Esophagus mucosa (tissue), 1 donor: ENCODE data around the gene MAEA. TPM values are rescaled to one million over a fixed set of nuclear protein-coding genes. Genes with fewer than 3 reads are reported as not detected.

Experiments used
- ATAC-seq: fragments of 200-7000 bp; cut with Tn5 transposase; one replicate; pipeline ENCODE4 v1.9.1; 2020
- total RNA-seq: library from RNA; stranded (reverse); gene quantifications from one replicate; pipeline ENCODE4 v1.2.4, GENCODE V29; 2023
- donor health status: DM: yes; HTN: yes; CAD: no.

Gene MAEA
- total RNA-seq, 1 donor from 2014 or later: 59.4 TPM

DNA sequence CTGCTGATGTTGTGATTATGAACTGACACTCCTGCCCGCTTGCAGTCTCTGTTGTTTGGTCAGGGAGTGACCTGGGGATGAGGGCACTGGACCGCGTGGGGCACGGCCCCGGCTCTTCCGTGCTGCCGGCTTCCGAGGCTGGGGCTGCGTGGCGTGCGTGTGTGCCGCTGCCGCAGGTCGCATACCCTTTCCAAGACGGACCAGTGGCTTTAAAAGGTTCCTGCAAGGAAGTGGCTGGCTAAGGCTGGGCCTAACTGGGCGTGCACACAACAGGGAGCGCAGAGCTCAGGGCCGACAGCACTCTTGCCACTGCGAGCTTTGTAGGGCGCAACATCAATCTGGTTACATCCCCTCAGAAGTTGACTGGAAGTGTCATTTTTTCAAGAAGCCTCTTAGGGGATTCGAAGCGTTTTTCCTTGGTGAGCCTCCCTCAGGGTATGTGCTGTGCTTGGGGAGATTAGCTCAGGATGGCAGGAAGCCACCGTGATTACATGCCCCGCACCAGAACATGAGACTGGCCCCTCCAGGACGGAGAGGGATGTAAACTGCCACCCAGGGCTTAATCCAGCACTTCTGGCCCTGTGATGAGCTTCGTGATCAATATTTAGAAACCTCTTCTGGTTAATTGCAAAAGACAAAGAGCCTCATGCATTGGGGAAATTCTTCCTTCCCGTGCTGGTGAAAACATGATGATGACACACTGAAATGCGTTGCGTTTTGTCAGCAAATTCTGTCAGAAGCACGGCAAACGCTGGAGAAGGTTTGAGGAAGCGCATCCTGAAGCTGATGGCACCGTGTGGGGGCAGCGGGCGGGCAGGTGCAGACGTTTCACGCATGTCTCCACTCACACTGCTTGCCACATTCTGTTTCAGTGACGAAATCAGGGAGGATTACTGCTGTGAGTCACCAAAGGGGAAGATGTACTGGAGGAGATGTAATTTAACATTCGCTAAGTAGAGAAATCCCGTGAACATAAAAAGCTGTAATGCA, 11.1 kb downstream of the MAEA start:
- ATAC-seq: peak; percentile 92

GRCh38 chr4:1302159-1302558, 12.5 kb downstream of the MAEA start:
- ATAC-seq: no peak

GRCh38 chr4:1305261-1305711, 15.6 kb downstream of the MAEA start:
- no peak for ATAC-seq

DNA sequence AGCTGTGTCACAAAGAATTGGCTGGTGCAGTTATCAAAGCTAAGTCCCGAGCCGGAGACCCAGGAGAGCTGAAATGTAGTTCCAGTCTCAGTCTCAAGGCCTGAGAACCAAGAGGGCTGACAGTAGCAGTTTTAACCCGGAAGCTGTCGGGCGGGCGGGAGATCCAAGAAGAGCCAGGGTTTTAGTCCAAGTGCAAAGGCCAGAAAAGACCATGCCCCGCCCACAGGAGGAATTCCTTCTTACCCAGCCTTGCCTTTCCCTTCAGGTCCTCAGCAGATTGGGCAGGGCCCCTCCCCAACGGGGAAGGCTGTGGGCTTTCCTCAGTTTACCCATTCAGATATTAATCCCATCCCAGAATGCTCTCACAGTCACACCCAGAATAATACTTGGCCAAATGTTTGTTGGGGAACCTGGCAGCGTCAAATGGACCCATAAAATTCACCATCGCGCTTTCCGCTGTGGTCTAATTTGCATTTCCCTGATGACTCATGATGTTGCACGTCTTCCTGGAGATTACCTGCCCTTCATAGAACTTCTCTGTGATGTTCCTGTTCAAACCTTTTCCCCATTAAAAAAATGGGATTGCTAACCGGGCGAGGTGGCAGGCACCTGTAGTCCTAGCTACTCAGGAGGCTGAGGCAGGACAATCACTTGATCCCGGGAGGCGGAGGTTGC, 16.2 kb downstream of the MAEA start:
- peak; percentile 51 for ATAC-seq

DNA sequence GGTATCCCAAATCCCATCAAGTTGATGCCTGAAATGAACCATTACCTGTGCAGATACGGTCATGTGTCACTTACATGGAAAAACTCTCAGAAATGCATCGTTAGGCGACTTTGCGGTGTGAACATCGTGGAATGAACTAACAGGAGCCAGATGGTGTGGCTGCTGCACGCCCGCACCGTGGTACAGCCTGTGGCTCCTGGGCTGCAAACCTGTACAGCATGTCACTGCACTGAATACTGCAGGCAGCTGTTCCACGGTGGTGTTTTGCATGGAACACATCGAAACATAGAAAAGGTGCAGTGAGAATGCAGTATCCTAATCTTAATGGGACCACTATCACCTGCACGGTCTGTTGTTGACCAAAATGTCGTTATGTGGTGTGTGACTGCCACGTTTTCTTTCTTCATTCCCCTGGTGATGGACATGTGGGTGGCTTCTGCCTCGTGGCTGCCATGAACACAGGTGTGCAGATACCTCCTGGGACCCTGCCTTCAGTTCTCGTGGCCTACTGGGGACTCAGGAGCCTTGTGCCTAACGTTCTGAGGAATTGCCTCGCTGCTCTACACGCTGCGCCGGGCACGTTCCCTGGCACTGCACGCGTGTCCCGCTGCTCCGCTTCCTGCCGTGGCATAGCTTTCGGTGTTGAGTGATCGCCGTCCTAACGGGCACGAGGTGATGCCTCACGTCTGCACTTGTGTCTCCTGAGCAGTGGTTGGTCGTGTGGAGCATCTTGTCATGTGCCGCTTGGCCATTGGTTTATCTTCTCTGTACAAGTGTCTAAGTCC, 18.5 kb downstream of the MAEA start:
- no peak for ATAC-seq

DNA sequence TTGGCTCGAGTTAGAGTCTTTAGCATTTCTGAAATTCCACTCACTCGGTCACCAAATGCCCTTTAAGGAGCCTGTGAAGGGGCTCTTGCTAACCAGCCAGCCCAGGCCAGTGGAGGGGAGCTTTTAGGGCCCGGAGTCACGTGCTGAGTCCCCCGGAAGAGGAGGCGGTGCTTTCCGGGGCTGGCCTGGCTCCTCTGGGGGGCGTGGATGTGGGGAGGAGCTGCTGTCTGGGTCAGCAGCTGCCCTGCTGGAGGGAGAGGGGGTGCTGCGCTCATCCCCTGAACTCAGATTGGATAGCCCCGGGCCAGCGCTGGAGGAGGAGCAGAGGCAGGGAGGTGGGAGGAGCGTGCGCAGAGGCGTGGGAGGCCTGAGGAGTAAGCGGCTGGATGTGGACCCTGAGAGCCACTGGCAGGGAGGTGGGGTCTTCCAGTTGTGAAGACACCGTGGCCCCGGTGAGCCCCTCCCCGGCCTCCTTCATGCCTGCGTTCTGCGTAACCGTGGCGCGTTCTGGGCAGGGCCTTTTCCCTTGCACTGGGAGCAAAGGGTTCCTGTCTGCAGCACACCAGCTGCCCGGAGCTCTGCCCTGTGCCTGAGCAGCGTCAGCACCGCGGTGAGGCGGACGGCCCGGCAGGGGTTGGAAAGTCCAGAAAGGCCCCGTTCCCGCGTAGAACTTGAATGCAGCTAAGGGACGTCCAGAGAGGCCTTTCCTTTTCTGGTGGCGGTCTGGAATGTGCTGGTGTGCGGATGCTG, 19.7 kb downstream of the MAEA start:
- peak; percentile 56 for ATAC-seq

DNA sequence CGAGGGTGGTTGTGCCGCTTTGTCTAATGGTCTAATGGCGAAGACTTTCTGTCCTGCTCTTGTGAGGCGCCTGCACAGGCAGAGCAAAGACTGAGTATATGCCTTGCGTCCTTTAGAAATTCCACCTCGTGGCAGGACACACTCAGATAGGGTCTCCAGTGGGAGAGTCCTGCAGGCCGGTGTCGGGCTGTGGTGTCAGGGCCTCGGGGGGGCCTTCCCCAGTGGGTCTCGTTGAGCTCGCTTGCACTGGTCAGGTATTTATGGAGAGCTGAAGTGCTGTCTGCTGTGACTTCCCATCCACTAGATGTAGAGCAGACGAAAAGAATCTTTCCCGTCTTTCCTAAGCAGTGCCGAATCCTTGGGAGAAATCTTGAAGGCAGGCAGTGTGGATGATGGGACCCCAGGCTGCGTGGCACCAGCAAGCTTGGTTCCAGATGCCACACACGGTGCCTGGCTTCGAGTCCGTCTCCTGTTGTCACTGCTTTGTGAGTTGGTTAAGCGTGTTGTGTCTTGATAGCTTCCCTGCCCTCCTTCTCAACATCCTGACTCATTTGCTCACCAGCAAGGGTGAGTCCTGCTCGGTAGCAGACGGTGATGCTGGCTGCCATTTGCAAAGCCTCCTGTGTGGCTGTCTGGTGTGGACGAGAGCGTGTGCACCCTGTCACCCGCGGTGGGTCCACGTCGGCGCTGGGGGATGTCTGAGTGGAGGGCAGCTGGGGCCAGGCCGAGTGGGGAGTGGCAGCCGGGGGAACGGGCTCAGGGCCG, 20.5 kb downstream of the MAEA start:
- ATAC-seq: peak; percentile 65

- no peak for ATAC-seq
These were observed 21.3 kb downstream of the MAEA start for GRCh38 chr4:1310796-1311631.

DNA sequence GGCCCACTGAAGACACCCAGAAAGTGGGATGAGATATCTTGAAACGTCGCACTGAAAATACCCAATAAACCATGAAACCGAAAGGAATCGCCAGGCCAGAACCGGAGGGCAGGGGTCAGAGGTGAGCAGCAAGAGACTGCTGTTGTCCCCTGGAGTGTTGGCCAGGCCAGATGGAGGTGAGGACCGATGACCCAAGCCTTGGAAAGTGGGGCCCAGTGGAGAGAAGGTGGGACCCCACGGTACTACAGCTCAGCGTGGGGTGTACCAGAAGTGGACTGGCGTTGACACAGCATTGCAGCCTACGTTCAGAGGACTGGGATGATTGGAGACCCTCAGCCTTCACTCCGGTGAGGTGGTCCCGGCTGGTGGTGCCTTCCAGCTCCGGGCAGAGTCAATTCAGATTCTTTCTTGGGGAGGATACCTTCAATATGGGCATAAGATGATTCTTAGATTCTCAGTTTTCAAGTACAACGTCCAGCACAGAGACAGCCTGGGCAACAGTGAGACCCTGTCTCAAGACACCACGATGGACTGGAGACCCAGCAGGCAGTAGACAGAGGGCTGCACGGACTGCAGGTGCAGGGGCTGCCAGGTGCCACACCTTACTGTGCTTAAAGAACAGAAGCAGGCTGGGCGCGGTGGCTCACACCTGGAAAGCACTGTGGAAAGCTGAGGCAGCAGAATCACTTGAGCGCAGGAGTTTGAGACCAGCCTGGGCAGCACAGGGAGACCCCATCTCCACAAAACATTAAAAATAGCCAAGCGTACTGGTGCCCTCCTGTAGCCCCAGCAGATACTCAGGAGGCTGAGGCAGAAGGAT, 23.3 kb downstream of the MAEA start:
- ATAC-seq: no peak

- ATAC-seq: no peak
These were observed 25.6 kb downstream of the MAEA start for GRCh38 chr4:1315306-1315705.

- no peak for ATAC-seq
These were observed 26.3 kb downstream of the MAEA start for GRCh38 chr4:1315836-1316536.

DNA sequence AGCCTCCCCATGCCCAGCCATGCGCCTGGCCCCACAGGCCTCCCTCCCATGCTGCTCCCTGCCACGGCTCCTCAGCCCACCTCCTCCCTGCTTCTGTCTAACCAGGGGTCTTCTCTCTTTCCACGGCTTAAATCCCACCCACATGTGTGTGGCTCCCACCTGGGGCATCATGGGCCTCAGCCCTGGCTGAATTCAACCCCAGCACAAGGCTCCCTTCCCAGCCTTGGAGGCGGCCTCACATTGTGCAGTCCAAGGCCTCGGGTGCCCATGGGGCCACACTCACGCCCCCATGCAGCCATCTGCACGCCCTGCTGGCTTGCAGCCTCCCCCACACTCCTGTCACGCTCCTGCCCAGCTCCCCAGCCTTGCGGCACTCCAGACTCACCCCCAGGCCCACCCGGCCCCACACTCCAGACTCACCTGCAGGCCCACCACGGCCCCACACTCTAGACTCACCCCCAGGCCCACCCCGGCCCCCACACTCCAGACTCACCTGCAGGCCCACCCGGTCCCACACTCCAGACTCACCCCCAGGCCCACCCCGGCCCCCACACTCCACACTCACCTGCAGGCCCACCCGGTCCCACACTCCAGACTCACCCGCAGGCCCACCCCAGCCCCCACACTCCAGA, 27.0 kb downstream of the MAEA start:
- ATAC-seq: no peak

DNA sequence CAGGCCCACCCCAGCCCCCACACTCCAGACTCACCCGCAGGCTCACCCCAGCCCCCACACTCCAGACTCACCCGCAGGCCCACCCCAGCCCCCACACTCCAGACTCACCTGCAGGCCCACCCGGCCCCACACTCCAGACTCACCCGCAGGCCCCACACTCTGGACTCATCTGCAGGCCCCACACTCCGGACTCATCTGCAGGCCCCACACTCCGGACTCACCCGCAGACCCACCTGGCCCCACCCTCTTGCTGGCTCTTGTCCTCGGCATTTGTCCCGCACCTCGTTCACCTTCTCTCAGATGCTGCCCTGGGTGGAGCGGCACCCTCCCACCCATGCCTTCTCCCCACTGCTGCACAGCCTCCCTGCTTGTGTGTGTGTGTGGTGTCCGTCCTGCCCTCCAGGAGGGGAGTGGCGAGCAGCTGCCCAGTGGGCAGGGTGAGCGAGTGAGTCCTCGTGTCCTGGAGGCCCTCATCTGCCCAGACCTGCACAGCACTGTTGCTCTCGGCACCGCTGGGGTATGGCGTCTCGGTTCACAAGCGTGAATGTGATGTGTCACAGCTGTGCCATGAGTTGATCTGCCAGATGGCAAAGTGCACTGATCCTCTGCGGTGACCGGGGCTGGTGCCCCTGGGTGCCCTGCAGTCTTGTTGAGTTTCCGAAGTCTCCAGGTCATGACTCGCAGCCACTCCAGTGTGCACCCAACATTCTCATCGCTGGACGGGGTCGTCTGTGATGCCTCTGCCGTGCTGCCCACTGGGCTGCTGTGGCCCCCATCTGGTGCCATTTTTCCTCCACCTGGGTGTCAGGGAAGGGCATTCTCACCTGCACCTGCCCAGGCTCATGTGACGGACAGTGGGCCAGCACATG, 27.7 kb downstream of the MAEA start:
- ATAC-seq: peak; percentile 14

GRCh38 chr4:1318046-1318375, 28.3 kb downstream of the MAEA start:
- no peak for ATAC-seq

DNA sequence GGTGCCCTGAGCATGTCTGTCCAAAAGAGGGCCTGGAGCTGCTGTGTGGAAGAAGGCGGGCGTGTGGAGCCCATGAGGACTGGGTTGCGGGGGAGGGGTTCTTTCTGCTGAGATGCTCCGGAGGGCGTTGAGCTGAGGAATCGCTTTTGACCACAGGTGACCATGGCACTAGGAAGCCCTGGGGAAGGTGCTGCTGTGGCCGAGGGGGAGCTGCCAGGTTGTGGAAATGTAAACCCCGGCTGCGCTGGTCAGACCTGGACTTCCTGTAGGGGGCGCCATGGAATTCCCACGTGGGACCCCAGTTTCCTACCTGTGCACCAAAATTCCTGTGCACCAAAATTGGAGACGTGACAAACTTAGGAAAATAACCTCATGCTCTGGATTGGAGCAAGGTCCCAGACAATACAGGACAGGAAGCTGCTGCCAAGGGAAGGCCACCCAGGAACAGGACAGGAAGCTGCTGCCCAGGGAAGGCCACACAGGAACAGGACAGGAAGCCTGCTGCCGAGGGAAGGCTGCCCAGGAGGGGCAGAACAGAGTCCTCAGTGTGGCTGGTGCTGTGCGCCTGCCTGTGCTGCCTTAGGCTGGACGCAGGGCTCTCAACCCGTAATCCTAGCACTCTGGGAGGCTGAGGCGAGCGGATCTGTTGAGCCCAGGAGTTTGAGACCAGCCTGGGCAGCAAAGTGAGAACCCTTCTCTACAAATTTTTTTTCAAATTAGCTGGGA, 29.0 kb downstream of the MAEA start:
- ATAC-seq: no peak

GRCh38 chr4:1321486-1321885, 31.8 kb downstream of the MAEA start:
- no peak for ATAC-seq
